HPDE6-E6E7 (cell line): ENCODE data around the gene FHIT.

Source experiments
- DNase-seq: peaks from one replicate; pipeline ENCODE4 v3.0.0; 2011; ENCODE audit warnings: missing footprints; ENCODE audit errors: extremely low spot score

FHIT gene

DNA sequence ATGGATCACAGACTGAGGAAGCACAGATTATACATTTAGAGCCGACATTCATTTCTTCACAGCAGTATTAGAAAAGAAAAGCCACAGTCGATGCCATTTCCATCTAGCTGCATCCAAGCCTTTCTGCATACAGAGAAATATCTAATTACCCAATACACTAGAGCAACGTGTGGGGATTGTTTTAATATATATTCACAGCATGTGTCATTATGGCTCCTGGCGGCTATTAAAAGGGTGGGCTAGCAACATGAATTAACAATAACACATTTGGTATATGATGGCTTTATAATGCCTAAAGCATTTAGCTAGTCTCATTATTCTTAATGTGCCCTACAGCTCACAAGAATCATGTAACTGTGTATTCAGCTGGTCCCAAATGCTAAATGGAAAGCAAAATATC is 1030.5 kb downstream of the FHIT start:
- no peak for DNase-seq

DNA sequence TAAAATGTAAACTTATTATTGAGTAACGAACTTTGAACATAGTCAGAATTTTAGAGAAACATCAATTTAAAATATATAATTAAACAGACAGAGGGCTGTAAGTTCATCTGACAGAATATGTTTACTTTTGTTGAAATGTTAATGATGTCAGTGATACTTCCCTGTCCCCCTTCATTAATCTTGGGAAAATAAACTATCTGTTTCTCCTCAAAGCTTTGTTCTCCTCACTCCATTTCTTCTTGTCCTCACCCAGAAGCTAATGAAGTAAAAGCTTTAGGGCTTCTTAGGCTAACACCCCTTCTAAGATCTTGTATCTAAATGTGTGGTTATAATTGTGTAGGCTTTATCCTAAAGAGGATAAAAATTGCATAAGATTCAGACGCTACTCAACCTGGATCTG is 1031.8 kb downstream of the FHIT start:
- DNase-seq = no peak

DNA sequence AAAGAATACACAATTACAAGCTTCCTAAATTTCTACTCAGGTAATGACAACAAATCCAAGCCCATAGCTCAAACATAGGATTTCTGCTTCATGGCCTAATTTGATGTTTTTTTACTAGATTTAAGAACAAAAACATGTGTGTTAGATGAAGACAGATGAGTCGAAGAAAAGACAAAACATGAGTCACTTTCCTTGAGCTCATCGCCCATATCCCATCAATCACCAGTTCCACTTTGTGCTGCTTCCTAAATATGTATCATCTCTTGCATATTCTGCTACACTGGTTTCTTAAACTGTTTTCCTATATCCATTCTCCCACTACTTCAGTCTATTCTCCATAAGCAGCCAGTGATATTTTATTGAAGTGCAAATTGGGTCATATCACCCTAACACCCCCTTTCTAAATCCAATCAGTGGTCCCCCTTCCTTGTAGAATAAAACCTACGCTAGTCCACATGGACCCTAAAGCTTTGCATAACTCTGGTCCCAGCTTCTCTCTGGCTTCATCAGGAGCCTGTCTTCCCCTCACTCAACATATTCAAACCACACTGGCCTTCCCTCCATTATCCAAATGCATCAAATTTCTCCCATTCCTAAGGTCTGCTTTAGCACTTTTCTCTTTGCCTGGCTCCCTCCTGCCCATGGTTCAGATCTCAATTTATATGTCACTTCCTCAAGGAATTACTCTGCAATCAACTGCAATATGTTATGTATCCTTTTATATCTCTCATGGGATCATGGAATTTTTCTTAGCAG is 1033.9 kb downstream of the FHIT start:
- DNase-seq = no peak

DNA sequence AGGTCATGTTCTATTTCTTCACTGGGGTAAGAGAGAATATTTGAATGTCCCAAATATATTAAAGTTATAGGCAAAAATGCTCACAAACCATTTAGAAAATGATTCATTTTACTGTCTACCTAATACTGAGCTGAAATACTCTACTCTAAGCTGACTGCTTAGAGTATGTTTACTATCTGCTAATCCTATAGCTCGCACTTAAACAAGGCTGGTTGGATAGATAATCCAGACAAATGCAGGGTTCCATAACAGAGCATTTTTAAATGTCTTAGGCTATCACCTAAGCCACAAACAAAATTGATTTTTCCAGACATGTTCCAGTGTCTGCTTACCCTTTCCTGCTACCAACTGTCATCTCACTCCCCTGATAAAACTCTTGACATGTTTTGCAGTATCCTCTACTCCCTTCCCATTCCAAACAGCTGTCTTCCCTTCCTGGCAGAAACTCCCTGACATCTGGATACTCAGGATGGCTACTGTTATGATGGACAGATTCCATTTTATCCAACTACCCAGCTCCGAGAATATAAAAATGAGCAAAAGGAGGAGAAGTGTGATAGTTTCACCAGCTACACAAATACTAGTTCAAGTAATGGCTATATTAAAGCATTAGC is 1034.7 kb downstream of the FHIT start:
- DNase-seq = no peak

DNA sequence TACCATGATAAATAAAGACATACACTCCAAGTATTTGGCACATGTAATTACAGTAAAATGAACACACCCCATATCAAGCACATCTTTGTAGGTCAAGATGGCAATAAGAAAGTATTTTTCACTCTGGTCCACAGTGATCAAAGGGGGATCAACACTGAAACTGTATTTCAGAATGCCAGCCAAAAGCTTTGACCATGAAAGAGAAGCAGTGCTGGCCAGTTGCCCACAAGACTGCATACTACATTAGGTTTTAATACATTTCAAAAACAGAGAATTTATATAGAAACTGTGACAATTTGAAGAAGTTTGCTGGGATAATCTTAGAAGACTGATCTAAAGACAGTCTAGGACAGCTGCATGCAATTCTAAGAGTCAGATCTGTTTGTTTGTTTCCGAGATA is 1035.3 kb downstream of the FHIT start:
- DNase-seq = no peak

DNA sequence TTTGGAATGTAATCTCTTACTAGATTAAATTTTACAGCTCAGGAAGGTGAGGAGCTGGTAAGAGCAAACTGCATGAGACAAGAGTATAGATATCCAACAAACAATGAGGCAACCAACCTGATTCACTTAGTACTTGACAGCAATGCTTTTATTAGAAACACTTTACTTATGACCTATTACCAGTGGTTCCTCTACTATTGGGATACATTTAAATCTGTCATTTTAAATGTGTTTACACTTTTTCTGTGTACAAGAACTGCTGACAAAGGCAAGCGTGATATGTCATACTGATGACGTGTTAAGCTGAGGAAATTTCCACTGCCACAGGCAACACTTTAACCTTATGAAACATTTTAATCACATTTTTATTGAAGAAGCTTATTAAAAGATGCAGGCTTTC is 1043.3 kb downstream of the FHIT start:
- no peak for DNase-seq

DNA sequence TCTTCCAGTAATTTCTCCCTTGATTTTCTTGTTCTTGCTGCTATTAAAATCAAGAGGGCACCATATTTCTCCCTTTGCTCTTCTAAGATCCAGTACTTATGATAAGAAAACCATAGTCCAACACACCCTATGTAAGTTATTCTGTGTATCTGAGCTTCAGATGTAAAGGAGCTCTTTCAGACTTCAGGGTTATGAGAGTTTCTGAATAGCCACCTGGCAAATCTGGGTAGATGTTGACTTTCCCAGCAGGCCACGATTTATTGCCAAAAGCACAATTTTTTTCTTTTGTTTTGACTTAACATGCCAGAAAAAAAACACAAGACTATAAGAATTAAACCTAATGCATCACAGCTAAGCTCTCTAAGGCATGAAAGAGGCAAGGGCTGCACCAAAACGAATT is 1045.0 kb downstream of the FHIT start:
- no peak for DNase-seq

DNA sequence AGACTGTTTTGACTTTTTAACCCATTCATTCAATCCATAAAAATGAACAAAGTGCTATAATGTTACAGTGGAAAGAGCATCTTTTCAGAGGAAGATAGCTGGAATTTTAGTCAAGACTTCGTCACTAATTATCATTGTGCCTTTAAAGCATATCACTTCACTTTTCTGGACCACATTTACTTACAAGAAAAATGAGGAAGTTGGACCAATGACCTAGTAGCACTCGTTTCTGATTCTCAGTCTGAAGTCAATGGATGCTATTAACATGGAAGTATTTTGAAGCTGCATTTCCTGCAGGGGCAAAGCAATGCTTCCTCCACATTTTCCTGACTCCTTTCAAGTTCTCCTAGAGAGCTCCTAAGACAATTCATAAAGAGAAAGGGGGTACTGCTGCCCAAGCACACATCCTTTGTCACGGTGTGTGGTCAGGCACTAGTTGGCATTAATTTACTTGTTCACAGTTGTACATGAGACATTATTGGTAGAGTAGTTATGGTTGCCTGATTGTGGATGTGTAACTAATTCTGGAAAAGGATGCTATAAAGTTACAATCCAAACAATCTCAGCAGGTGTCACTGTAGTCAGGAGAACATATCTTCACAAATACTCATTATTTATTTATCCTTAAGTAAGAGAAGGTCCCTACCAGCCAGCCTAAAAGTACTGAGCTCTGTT is 1049.1 kb downstream of the FHIT start:
- DNase-seq = no peak

DNA sequence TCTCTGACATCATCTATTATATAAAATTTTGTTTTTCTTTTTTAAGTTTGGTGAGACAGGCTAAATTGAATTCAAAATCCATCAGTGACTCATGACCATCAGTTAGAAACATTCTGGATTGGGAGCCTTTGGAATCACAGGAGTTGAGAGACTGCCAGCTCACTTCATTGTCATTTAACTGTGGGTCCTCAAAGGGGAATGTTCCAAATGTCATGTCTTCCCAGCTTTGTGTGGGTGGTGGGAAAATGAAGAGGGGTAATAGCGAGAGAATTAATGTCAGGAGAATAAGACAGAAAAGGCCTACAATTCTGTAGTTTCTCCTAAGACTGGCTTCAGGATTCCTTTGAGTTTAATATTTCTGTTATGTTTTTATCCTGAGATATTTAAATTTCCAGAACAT is 1051.9 kb downstream of the FHIT start:
- no peak for DNase-seq

DNA sequence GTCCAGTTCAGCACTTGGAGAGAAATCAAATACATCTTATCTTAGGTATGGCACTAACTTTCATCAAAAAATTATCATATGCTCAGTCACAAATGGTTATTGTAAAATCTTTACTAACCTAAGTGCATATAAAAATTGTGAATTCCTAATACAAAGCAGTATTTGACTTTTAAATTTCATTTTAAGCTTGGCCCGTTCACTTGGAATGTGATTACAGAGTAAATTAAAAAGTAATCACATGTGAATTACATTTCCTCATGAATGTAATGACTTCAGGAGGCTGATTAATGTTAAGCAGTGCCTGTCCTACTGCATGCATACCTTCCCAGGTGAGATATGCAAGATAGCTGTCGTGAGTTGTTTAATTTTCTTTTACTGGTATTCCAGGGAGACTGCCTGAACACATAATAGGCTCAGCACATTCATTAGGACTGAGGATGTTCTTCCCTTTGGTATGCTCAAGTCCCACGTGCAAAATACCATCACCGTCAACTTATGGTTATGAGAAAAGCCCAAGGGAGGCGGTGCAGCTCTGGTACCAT is 1053.0 kb downstream of the FHIT start:
- no peak for DNase-seq

DNA sequence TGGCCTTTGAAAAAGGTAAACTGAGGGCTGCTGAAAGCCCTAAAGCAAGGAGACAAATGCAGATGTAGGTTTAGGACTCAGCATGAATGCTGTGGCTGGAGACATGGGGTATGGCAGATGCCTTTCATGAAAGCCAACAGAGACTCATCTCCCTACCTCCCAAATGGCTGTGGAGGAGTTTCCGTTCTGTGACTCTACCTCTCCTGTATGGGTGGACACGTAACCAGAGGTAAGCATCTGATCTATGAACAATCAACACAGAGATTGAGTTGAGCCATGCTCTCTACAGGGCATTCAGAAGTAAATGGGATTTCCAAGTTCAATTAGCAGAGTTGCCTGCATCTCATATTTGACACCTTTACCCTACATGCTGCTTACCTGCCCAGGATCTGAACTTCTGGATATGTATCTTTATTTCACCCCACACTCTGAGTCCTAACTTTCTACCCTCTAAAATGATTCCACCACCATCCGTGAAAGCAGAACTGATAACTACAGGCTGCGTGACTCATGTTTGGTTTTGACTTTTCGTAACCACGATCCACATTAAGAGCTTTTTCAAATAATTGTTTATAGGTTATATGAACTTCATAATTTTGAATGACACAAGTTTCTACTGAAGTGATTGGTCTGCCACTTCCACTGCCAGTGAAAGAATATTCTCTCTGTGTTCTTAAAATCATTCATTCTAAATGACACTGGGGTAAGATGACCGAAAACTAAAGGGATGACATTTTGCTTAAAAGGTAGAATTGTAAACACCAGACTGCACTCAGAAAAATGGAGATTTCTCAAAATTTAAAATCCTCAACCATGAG is 1058.7 kb downstream of the FHIT start:
- DNase-seq = no peak

DNA sequence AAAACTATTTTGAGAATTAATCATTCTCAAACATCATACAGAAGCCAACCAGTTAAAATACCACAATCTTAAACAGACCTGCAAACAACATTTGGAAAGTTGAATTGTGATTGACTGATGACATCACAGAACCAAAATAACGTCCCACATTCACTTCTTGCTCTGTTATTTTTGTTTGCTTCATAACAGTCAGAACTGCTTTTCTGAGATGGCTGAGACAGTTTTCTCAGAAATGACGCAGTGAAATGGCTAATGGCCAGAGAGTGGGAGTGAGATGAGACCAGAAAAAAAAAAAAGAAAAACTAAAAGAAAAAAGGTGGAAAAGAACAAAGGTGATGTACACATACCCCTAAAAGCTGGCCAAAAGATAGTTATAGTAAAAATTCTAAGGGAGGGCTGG is 1061.2 kb downstream of the FHIT start:
- no peak for DNase-seq

DNA sequence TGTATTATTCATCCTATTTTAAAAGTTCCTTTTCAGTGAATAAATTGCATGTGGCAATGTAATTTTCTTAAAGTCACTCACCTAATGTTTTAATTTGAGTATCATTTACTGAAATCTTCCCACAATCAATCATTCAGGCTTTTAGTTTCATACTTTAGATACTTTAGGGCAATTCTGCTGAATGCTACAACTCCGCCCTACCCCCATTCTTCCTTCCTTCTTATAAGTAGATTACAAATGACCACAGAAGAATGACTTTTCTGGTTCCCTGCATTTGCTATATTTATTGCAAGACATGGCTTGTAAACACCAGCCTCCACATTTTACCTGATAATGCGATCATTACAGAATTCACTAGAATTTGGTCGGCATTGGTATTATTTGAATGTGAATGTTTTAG is 1061.9 kb downstream of the FHIT start:
- no peak for DNase-seq

DNA sequence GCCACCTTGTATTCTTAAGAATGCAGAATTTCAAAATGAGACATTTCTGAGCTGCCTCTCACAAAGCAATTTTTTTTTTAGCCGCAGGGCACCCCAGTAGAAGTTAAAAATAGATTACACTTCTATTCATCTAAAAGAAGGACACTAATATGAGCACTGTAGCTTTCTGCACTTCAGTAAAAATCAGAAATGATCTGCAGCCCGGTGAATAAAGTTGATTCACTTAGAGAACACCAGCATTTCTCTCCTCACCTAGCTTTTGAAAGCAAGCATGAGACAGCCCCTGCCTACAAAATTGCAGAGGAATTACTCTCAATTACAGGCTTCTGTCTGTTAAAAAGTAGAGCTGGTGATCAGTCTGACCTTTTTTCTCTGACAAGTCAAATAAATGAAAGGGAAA is 1062.4 kb downstream of the FHIT start:
- no peak for DNase-seq

DNA sequence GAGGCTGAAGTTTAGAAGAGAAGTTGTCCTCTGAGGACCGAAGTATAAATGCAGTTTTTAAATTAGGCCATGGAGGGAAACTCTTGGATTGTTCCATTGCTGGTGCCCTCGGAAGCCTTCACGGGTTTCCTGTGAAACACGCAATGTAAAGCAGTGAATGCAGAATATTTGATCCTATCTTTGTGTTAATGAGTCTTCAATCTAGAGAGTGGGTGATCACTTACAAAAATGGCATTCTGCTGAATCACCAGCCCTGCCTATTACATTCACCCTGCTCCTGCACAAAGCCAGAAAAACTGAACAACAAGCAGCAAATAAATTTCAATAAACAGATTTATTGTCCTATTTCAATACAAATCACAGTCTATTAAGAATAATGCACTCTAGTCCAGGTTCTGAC is 1063.9 kb downstream of the FHIT start:
- no peak for DNase-seq

DNA sequence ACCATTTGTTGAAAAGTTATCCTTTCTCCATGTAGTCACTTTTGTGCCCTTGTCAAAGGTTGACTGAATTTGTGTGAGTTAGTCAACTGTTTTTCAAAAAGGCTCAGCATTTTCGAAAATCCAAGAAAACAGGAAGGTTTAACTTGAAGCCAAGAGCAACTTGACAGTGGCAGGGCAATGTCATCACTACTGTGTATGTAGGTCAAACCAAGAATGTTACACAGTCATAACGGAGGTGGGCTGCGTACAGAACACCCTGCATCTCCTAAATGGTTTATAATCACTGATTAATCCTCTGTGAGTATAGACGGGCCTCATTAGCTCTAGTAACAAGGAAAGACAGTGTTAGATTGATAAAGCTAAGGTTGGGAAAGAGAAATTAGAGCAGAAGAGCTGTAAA is 1064.9 kb downstream of the FHIT start:
- no peak for DNase-seq

DNA sequence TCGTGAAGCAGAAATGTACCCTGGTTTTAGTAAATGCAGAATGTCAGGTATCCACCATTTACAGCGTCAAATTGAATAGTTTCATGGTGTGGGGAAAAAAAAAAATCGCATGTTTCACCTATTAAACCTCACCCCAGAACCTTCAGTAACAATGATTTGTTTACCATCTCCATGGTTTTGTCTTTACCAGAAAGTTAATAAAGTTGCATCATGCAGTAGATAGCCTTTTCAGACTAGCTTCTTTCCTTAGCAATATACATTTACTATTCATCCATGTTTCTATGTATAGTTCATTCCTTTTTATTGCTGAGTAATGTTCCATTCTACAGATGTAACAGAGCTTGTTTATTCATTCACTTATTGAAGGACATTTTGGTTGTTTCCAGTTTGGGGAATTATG is 1066.1 kb downstream of the FHIT start:
- DNase-seq = no peak

DNA sequence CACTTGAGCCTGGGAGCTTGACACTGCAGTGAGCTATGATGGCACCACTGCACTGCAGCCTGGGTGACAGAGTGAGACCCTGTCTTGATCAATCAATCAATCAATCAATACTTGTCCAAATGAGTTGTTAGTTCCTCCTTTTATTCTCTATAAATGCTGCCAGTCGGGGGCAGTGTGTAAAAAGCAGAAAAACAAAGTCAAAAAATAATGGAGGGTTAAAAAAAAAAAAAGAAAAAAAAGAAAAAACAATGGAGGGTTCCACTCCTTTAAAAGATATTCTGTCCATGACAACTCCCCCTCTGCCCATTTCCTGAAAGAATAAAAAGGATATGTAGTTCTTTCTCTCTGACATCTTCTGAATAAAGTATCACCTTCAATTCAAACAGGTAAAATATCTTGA is 1068.6 kb downstream of the FHIT start:
- no peak for DNase-seq

DNA sequence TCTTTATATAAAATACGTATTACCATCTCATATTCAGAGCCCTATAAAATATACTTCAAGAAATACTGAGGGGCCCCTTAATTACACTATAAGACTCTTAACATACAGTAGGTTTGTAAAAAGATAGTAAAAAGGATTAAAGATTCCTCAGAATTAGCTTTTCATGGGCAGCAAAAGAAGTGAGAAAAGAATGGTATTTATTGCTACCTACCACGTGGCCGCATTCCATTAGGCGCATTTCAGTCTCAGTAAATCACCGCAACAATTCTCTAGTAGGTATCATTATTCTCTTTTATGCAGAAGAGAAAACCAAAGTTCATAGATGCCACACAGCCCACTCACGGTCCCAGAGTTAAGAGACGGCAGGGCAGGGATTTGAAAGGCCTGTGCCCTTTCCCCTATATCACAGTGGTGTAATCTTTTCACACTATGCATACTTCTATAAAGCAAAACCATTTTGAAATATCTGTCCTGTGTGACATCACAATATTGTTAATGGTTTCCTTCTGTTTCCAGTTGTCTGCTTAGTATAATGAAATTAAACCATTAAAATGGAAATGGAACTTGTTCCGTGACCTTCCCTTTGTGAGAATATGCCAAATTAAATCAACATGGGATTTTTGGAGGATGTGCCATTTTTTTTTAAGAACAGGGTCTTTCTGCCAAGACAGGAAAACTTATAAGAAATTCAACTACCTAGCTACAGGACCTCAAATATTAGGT is 1072.2 kb downstream of the FHIT start:
- DNase-seq = no peak

DNA sequence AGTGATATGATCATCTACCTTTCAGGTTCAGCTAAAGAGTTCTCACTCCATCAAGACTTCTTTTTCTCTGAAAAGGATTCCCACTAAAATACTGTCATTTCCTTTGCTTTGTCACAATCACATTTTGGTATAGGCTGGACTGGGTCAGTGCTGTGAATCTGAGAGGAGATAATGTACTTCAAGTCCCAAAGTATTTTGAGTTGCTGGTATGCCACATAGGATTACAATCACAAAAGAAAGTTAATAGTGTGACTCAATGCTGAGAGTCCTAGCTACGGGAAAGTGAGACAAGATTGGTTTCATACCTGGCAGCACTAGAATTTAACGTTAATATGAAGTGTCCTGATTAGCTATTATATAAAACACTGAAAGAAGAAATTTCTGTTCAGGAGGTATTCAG is 1073.5 kb downstream of the FHIT start:
- DNase-seq = no peak

DNA sequence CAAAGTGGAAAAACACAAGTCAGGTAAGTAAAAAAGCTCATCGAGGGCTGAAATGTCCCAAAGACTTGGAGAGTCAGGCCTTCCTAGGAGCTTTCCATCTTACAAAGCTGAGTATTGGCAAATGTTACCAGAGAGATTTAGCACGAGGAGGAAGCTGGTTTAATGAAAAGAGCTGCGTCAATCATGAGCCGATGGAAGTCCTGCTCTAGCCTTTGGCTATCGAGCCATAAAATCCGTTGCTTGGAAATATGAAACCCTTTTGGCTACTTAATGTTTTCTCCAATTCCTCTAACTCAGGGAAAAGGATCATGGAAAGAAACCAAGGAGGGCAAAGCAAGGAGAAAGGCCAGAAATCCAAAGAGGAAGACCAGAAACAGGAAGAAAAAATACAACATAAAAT is 1074.6 kb downstream of the FHIT start:
- DNase-seq = no peak
